Stomach (tissue), 9 donors: ENCODE measurements around the gene MYL3. TPM values are rescaled to one million over a fixed set of nuclear protein-coding genes. Genes with fewer than 3 reads are reported as not detected.

Experiments used
- DNase-seq, 2 donors: peaks; one replicate each; pipeline versions ENCODE4 v3.0.0 to v3.0.0-alpha.2; 2013 to 2019
- H3K27ac ChIP-seq, 5 donors: fragments of 200-600 bp in 4 of 5; sonication (generic) in 4 of 5; one replicate each; pipeline ENCODE4 v1.5.1; 2013 to 2019; ENCODE audit warnings: mild to moderate bottlenecking in 1 of 5, moderate library complexity in 1 of 5
- H3K27me3 ChIP-seq, 3 donors: fragments of 200-600 bp; sonication (generic); one replicate each; pipeline ENCODE4 v1.5.1; 2017 to 2019; ENCODE audit warnings: mixed run types in 1 of 3
- H3K36me3 ChIP-seq, 4 donors: fragments of 200-600 bp; sonication (generic); 1 replicate in 3 of 4; 2 replicates in 1 of 4; pipeline ENCODE4 v1.5.1; 2016 to 2019
- H3K4me1 ChIP-seq, 4 donors: fragments of 200-600 bp; sonication (generic); one replicate each; pipeline ENCODE4 v1.5.1; 2016 to 2019
- H3K4me3 ChIP-seq, 4 donors: fragments of 200-600 bp; sonication (generic) in 3 of 4; one replicate each; pipeline ENCODE4 v1.5.1; 2016 to 2019; ENCODE audit warnings: mild to moderate bottlenecking in 1 of 4
- H3K9me3 ChIP-seq, 4 donors: fragments of 200-600 bp; sonication (generic); one replicate each; pipeline ENCODE4 v1.5.1; 2016 to 2019
- CTCF ChIP-seq, 7 experiments: fragments of 450-650 bp in 4 of 7; fragments of 200-600 bp in 3 of 7; sonication (generic) in 3 of 7; IDR thresholded peaks; one replicate each; pipeline ENCODE4 v1.5.1; 2016 to 2019; ENCODE audit warnings: antibody characterized with exemption in 7 of 7, control low read depth in 2 of 7, mild to moderate bottlenecking in 1 of 7
- EP300 ChIP-seq: sonication (generic); formaldehyde crosslinking; IDR thresholded peaks from one replicate; pipeline ENCODE4 v1.6.1; 2017; ENCODE audit warnings: antibody characterized with exemption
- POLR2A ChIP-seq, 4 donors: fragments of 450-650 bp; IDR thresholded peaks; one replicate each; pipeline ENCODE4 v1.6.1; 2016; ENCODE audit warnings: antibody characterized with exemption in 4 of 4, control low read depth in 2 of 4, mild to moderate bottlenecking in 1 of 4, moderate library complexity in 1 of 4
- POLR2AphosphoS5 ChIP-seq, 3 donors: sonication (generic); formaldehyde crosslinking; IDR thresholded peaks; one replicate each; pipeline ENCODE4 v1.6.1; 2016; ENCODE audit warnings: antibody characterized with exemption in 3 of 3
- WGBS, 5 donors: extraction: QIAGEN DNeasy Blood & Tissue Kit in 3 of 5; methylation state at CpG; one replicate each; pipeline versions ENCODE4 v1.1.5 to v1.1.7; 2013 to 2018; 5-methylcytosine and 5-hydroxymethylcytosine counted together
- intact Hi-C: fragments of 100-400 bp; cut with DNase I; formaldehyde crosslinking; loops from one replicate; pipeline ENCODE4 v1.15.1; 2023; ENCODE audit warnings: low total_unique reads
- polyA plus RNA-seq, 3 donors: library from polyadenylated mRNA; stranded (reverse); fragments of 200-250 nt; gene quantifications; one replicate each; pipeline ENCODE4 v1.2.3, GENCODE V29; 2013
- total RNA-seq, 5 donors: library from RNA; depleted of rRNA; stranded (reverse); fragments of >200 nt; gene quantifications; one replicate each; pipeline versions ENCODE4 v1.1.0 to v1.2.3, GENCODE V29; 2014 to 2016
- donor health status: healthy with polysubstance abuse.
- donor health status: Bipolar disorder and iron deficiency.
- donor health status: healthy.

The MYL3 gene
- total and polyA plus RNA-seq, 8 donors, result 1.5 to 11.5 (median 5.0) TPM; not detected in 4

DNA sequence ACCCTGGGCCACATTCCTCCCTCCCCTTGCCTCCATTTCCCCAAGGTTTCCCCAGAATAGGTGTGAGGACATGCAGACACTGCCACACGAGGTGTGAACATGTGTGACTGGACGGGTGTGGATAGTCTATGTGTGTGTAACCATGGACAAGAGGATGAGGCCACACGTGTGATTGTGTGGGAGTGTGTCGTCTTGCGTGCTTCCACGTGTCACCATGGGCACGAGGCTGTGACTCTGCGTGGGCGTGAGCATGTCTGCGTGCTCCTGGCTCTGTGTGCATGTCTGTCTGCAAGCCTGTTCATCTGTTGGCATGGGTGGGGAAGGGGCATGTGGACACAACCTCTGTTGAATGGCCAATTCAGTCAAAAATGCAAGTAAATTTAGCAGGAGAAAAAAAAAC lies 6.2 kb upstream of the MYL3 start:
- TF ChIP-seq POLR2AphosphoS5 (IDR thresholded peaks at IDR 0.05) (no peak), EP300 (no peak), POLR2A (IDR thresholded peaks at IDR 0.05) (no peak), CTCF (IDR thresholded peaks at IDR 0.05) (no peak)
- Histone ChIP-seq H3K36me3 (no peaks in the 10 kb centered on the region), H3K4me1 (peaks cover 21 to 42% (median 34%) of the 10 kb centered on the region in 4 donors), H3K9me3 (no peaks in the 10 kb centered on the region), H3K27me3 (peaks cover 0 to 1% (median 0%) of the 10 kb centered on the region in 3 donors), H3K4me3 (no peak overlapping the region), H3K27ac (no peak overlapping the region)
- no peak for DNase-seq
- WGBS, 5 donors, result 67 to 84% (median 74%) methylated on average over 10 of the region's 10 CpGs
- intact Hi-C loops, result no loop called here

DNA sequence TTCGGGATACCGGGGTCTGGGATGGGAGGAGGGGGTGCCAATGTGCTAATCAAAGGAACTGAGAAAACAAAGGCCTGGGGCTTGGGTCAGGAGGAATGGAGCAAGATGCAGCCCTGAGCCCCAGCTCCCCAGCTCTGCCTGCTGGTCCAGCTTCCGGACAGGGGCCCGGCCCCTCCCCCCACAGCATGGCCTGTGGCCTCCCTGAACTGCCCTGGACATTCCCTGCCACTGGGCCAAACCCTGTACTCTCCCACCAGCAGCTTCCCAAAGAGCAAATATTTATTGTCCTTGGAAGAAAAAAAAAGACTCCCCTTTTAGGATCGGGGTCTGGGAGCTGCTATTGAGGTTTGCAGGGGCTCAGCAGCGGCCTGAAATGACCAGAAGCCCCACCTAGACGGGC lies 5.7 kb upstream of the MYL3 start:
- Histone ChIP-seq H3K36me3 (no peaks in the 10 kb centered on the region), H3K4me1 (peaks cover 21 to 37% (median 31%) of the 10 kb centered on the region in 4 donors), H3K9me3 (no peaks in the 10 kb centered on the region), H3K27me3 (no peaks in the 10 kb centered on the region), H3K4me3 (no peak overlapping the region), H3K27ac (peak overlapping the region in 1 of 5 donors; percentile 30)
- DNase-seq, result no peak
- no peak for TF ChIP-seq EP300
- TF ChIP-seq POLR2AphosphoS5 (IDR thresholded peaks at IDR 0.05), result no peak
- TF ChIP-seq POLR2A (IDR thresholded peaks at IDR 0.05), result no peak
- no peak for TF ChIP-seq CTCF (IDR thresholded peaks at IDR 0.05)
- intact Hi-C loops, result no loop called here
- 69 to 73% (median 72%) methylated on average over 6 to 7 of the region's 7 CpGs for WGBS, 5 donors

GRCh38 chr3:46868287-46868686 lies 5.0 kb upstream of the MYL3 start:
- 55 to 87% (median 84%) methylated on average over 7 to 8 of the region's 8 CpGs for WGBS, 5 donors
- intact Hi-C loops, result no loop called here
- H3K27ac ChIP-seq, result peak overlapping the region in 3 of 5 donors; percentile 26 to 68 (median 30)

GRCh38 chr3:46867550-46867898 lies 4.3 kb upstream of the MYL3 start:
- Histone ChIP-seq H3K27me3 (no peaks in the 10 kb centered on the region), H3K27ac (peak overlapping the region in 4 of 5 donors; percentile 26 to 68 (median 38)), H3K4me3 (no peak overlapping the region), H3K4me1 (peaks cover 21 to 30% (median 26%) of the 10 kb centered on the region in 4 donors), H3K9me3 (no peaks in the 10 kb centered on the region), H3K36me3 (no peaks in the 10 kb centered on the region)
- intact Hi-C loops, result no loop called here
- DNase-seq, result peak; percentile 83 to 87
- 19 to 40% (median 26%) methylated on average over 10 to 15 of the region's 15 CpGs for WGBS, 5 donors
- TF ChIP-seq POLR2A (IDR thresholded peaks at IDR 0.05), result no peak
- peak; percentile 15 to 61 (median 35) for TF ChIP-seq POLR2AphosphoS5 (IDR thresholded peaks at IDR 0.05)

More at GRCh38 chr3:46868287-46868686, 5.0 kb upstream of the MYL3 start:
- Histone ChIP-seq H3K36me3 (no peaks in the 10 kb centered on the region), H3K9me3 (no peaks in the 10 kb centered on the region), H3K27me3 (no peaks in the 10 kb centered on the region), H3K4me1 (peaks cover 21 to 31% (median 28%) of the 10 kb centered on the region in 4 donors), H3K4me3 (no peak overlapping the region)
- DNase-seq, result no peak
- no peak for TF ChIP-seq EP300
- TF ChIP-seq POLR2AphosphoS5 (IDR thresholded peaks at IDR 0.05), result no peak
- no peak for TF ChIP-seq CTCF (IDR thresholded peaks at IDR 0.05)

DNA sequence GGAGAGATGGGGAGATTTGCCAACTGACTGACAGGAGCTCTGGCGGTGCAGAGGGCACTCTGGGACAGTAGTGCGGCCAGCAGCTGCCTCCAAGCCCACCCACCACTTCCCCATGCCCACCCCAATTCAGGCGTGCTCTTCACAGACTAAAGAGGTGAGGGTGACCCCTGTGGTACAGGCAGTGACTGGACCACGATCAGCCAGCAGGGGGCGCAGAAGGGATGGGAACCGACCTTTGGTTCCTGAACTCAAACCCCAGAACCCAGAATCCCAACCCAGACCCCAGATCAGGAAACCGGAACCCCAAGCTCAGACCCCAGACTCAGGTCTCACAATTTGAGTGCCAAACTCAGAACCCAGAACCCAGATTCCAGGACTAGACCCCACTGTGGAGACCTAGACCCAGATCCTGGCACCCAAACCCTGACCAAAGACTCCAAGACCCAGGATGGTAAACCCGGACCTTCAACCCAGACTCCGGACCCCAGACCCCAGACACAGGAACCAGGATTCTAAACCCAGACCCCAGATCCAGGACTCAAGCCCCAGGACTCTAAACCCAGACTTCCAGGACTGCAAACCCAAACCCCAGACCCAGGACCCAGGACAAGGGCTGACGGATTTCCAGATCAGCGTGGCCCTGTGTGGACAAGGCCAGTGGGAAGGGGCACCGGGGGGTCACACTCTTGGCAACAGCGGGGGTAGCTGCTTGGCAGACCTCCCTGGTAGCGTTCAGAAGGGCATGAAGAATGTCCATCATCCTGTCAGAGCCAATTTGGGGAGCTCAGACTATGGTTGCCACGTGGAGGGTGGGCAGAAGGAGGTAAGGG lies 3.7 kb upstream of the MYL3 start:
- WGBS, 5 donors, result 18 to 34% (median 23%) methylated on average over 12 to 15 of the region's 15 CpGs
- peak; percentile 82 to 87 for DNase-seq
- intact Hi-C loops, result no loop called here
- Histone ChIP-seq H3K27me3 (no peaks in the 10 kb centered on the region), H3K27ac (peak overlapping the region in 4 of 5 donors; percentile 26 to 68 (median 38)), H3K4me3 (no peak overlapping the region), H3K36me3 (no peaks in the 10 kb centered on the region), H3K4me1 (peaks cover 21 to 30% (median 26%) of the 10 kb centered on the region in 4 donors), H3K9me3 (no peaks in the 10 kb centered on the region)
- TF ChIP-seq CTCF (IDR thresholded peaks at IDR 0.05) (peak in 5 of 7 experiments; percentile 78 to 95 (median 89)), POLR2A (IDR thresholded peaks at IDR 0.05) (no peak), POLR2AphosphoS5 (IDR thresholded peaks at IDR 0.05) (no peak), EP300 (no peak)
